Left lung (tissue), 10 donors: ENCODE data around the gene RNASEH2A. TPM values are rescaled to one million over a fixed set of nuclear protein-coding genes. Genes with fewer than 3 reads are reported as not detected.

Experiments
- ATAC-seq: fragments of 200-7000 bp; cut with Tn5 transposase; one replicate; pipeline ENCODE4 v1.9.1; 2020; ENCODE audit warnings: moderate library complexity
- DNase-seq, 4 donors: peaks; one replicate each; pipeline ENCODE4 v3.0.0-alpha.2; 2013 to 2020
- H3K27ac ChIP-seq, 2 donors: fragments of 200-600 bp; sonication (generic) in 1 of 2; one replicate each; pipeline versions ENCODE4 v1.5.0 to v1.8.0; 2020 to 2021
- H3K27me3 ChIP-seq, 2 donors: fragments of 200-600 bp; sonication (generic) in 1 of 2; one replicate each; pipeline versions ENCODE4 v1.5.0 to v1.8.0; 2020 to 2021
- H3K36me3 ChIP-seq, 2 donors: fragments of 200-600 bp; sonication (generic) in 1 of 2; one replicate each; pipeline versions ENCODE4 v1.5.0 to v1.8.0; 2020 to 2021
- H3K4me1 ChIP-seq, 2 donors: fragments of 200-600 bp; one replicate each; pipeline ENCODE4 v1.8.0; 2021
- H3K4me3 ChIP-seq, 2 donors: fragments of 200-600 bp; sonication (generic) in 1 of 2; one replicate each; pipeline versions ENCODE4 v1.5.0 to v1.8.0; 2020 to 2021; ENCODE audit warnings: mild to moderate bottlenecking in 1 of 2
- H3K9me3 ChIP-seq, 2 donors: fragments of 200-600 bp; sonication (generic) in 1 of 2; one replicate each; pipeline versions ENCODE4 v1.5.0 to v1.8.0; 2020 to 2021
- intact Hi-C, 2 donors: fragments of 100-400 bp; cut with DNase I; formaldehyde crosslinking; loops; one replicate each; pipeline versions ENCODE4 v1.11.2 to v1.14.2; 2022
- polyA plus RNA-seq, 6 donors: library from polyadenylated mRNA; unstranded; fragments of 120-200 nt; gene quantifications; one replicate each; pipeline ENCODE4 v1.2.1, GENCODE V29; 2013; ENCODE audit not compliant: insufficient read length in 6 of 6
- total RNA-seq, 2 donors: library from RNA; stranded (reverse); fragmentation: NEBNext Ultra II Directional; extraction: Animal tissue kit (Norgen Biotek cat#: 25700); gene quantifications; one replicate each; pipeline ENCODE4 v1.2.1, GENCODE V29; 2021
- TF ChIP-seq, protein P1 (sequence below), 2 donors: fragments of 200-600 bp; sonication (generic) in 1 of 2; IDR thresholded peaks; one replicate each; pipeline versions ENCODE4 v1.5.0 to v1.8.0; 2021; ENCODE audit warnings: antibody characterized with exemption in 2 of 2
- donor health status: DM: no; HTN: yes; CAD: no.
- donor health status: DM: no; HTN: no; CAD: no.

Gene RNASEH2A
- total and polyA plus RNA-seq, 8 donors = 10.9 to 47.4 (median 31.3) TPM

DNA sequence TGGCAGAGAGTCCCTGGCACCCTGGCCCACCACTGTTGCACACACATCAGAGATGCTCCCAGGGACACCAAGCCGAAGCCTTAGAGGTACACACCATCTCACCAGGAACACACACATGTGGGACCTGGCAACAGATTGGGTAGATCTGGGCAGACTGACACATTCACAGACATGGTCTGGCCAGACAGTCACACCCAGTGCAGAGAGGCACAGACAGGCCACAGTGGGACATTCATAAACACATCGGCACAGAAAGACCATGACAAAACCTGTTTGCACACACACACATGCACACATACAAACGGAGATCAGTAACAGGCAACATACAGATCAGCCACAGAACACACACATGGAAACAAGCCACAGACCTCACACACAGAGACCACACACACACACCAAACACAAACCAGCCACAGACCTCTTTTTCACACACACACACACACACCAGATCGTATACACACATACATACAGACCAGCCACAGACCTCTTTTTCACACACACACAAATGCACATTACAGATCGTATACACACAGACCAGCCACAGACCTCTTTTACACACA, 21.4 kb upstream of the RNASEH2A start:
- Histone ChIP-seq H3K4me3 (peak overlapping the region in 1 of 2 donors; percentile 1), H3K4me1 (peaks cover 61 to 92% of the 10 kb centered on the region in 2 donors)
- TF ChIP-seq, protein P1, sequence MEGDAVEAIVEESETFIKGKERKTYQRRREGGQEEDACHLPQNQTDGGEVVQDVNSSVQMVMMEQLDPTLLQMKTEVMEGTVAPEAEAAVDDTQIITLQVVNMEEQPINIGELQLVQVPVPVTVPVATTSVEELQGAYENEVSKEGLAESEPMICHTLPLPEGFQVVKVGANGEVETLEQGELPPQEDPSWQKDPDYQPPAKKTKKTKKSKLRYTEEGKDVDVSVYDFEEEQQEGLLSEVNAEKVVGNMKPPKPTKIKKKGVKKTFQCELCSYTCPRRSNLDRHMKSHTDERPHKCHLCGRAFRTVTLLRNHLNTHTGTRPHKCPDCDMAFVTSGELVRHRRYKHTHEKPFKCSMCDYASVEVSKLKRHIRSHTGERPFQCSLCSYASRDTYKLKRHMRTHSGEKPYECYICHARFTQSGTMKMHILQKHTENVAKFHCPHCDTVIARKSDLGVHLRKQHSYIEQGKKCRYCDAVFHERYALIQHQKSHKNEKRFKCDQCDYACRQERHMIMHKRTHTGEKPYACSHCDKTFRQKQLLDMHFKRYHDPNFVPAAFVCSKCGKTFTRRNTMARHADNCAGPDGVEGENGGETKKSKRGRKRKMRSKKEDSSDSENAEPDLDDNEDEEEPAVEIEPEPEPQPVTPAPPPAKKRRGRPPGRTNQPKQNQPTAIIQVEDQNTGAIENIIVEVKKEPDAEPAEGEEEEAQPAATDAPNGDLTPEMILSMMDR (IDR thresholded peaks at IDR 0.05) = no peak

DNA sequence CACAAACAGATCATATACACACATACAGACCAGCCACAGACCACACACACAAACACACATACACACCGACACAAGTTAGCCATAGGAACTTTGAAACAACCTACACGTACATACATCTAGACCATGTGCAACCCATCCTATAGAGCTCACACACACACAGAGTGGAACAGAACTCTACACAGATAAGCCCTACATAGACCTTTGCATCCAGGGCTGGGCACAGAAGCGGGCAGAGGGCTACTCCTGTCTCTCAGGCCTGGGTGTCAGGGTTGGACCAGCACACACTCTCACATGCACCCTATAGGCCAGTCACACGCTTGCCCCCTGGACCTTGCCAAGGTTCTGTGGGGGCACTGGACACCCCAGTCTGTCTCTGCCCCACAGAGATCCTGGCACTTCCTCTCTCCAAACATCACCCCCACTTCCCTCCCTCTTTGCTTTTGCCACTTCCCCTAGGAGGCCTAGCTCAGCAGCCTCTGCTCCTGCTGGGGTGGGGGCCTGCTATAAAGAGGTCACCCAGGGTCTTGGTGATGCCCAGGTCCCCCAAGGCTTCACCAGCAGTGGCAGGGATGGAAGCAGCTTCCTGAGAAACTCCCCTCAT, 20.9 kb upstream of the RNASEH2A start:
- no peaks in the 10 kb centered on the region for H3K36me3 ChIP-seq
- TF ChIP-seq, protein P1 (IDR thresholded peaks at IDR 0.05) = no peak
- H3K4me1 ChIP-seq = peaks cover 64 to 92% of the 10 kb centered on the region in 2 donors
- intact Hi-C loops = no loop called here
- H3K27ac ChIP-seq = peak overlapping the region; percentile 99 to 100
- DNase-seq = peak in 2 of 4 donors; percentile 19 to 74
- H3K27me3 ChIP-seq = no peaks in the 10 kb centered on the region
- peak overlapping the region in 1 of 2 donors; percentile 1 for H3K4me3 ChIP-seq
- no peaks in the 10 kb centered on the region for H3K9me3 ChIP-seq
- ATAC-seq = no peak

More for the DNA sequence above, 21.4 kb upstream of the RNASEH2A start:
- H3K9me3 ChIP-seq = no peaks in the 10 kb centered on the region
- DNase-seq (peak in 1 of 4 donors; percentile 53), ATAC-seq (no peak)
- no peaks in the 10 kb centered on the region for H3K27me3 ChIP-seq
- intact Hi-C loops = no loop called here
- no peaks in the 10 kb centered on the region for H3K36me3 ChIP-seq
- H3K27ac ChIP-seq = peak overlapping the region; percentile 99 to 100

DNA sequence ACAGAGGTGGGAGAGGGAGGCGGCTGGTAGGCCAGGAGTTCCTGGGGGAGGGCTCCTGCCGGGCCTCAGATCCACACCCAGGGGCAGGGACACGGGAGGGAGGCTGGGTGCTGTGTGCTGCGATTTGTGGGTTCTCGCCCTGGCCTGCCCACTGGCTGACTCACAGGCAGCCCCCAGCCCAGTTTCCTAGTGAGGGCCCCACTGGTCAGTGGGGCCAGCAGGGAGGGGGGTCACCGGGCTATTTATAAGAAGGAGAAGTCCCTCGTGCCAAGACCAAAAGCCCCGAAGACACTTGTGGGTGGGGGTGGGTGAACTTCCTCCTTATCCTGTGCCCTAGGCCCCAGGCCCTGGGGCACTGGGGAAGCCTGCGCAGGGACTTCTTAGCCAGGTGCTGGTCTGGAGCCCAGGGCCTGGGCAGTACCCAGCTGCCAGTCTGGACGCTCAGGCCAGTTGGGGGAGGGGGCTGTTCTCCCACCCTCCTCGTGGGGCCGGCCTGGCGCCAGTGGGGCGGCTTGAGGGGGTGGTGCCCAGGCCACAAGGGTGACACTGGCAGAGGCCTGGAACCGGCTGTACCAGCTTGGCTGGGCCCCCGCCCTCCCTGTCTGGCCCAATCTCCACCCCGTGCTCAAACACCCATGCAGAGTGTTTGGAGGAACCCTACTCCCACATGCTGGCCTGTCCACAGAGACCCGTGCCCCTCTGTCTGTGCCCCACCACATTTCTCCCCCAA, 20.1 kb upstream of the RNASEH2A start:
- Histone ChIP-seq H3K4me1 (peaks cover 70 to 89% of the 10 kb centered on the region in 2 donors), H3K27me3 (no peaks in the 10 kb centered on the region), H3K36me3 (no peaks in the 10 kb centered on the region), H3K27ac (peak overlapping the region; percentile 99 to 100), H3K4me3 (peak overlapping the region in 1 of 2 donors; percentile 1), H3K9me3 (no peaks in the 10 kb centered on the region)
- intact Hi-C loops = no loop called here
- ATAC-seq = peak; percentile 15
- peak in 3 of 4 donors; percentile 75 to 94 (median 88) for DNase-seq
- TF ChIP-seq, protein P1 (IDR thresholded peaks at IDR 0.05) = no peak

DNA sequence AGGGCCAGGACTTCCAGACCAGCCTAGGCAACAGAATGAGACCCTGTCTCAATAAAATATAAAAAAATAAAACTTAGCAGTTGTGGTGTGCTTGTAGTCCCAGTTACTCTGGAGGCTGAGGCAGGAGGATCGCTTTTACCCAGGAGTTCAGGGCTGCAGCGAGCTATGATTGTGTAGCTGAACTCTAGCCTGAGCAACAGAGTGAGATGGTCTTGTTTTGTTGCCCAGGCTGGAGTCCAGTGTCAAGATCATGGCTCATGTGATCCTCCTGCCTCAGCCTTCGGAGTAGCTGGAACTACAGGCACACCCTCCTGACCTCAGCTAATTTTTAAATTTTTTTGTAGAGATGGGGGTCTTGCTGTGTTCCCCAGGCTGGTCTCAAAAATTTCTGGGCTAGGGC, 19.4 kb upstream of the RNASEH2A start:
- Histone ChIP-seq H3K4me1 (peaks cover 70 to 83% of the 10 kb centered on the region in 2 donors), H3K9me3 (no peaks in the 10 kb centered on the region), H3K36me3 (no peaks in the 10 kb centered on the region), H3K27ac (peak overlapping the region; percentile 99 to 100), H3K27me3 (no peaks in the 10 kb centered on the region), H3K4me3 (no peak overlapping the region)
- ATAC-seq = no peak
- DNase-seq = no peak
- intact Hi-C loops = no loop called here
- TF ChIP-seq, protein P1 (IDR thresholded peaks at IDR 0.05) = no peak

DNA sequence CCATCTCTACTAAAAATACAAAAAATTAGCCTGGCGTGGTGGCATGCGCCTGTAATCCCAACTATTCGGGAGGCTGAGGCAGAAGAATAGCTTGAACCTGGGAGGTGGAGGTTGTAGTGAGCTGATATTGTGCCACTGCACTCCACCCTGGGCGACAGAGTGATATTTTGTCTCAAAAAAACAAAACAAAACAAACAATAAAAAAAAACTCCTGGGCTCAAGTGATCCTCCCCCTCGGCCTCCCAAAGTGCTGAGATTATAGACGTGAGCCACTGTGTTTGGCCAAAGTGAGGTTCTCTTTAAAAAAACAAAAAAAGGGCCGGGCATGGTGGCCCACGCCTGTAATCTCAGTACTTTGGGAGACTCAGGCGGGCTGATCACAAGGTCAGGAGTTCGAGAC, 18.9 kb upstream of the RNASEH2A start:
- TF ChIP-seq, protein P1 (IDR thresholded peaks at IDR 0.05) = no peak
- intact Hi-C loops = no loop called here

More for the DNA sequence above, 18.9 kb upstream of the RNASEH2A start:
- Histone ChIP-seq H3K27me3 (no peaks in the 10 kb centered on the region), H3K4me1 (peaks cover 70 to 78% of the 10 kb centered on the region in 2 donors), H3K9me3 (no peaks in the 10 kb centered on the region), H3K36me3 (peaks cover 0 to 2% of the 10 kb centered on the region in 2 donors), H3K4me3 (no peak overlapping the region), H3K27ac (peak overlapping the region; percentile 99 to 100)
- DNase-seq (no peak), ATAC-seq (no peak)
